SK-N-SH (cell line): Measurements from ENCODE around the gene SLC36A3. TPM values are rescaled to one million over a fixed set of nuclear protein-coding genes. Genes with fewer than 3 reads are reported as not detected.

ENCODE experiments used
- CTCF ChIA-PET: fragments of 300-600, 350-600 bp; formaldehyde crosslinking; extraction: SDS; loops from one replicate; lab custom pipeline; 2021; lab: Yijun Ruan, JAX
- POLR2A ChIA-PET: fragments of 350-600 bp; sonication (Branson Sonifier 250); formaldehyde crosslinking; extraction: SDS; loops from one replicate; lab custom pipeline; 2020; ENCODE audit warnings: antibody characterized with exemption, inconsistent platforms; lab: Yijun Ruan, JAX
- DNase-seq: peaks from one replicate; pipeline ENCODE4 v3.0.0; 2012
- H2AFZ ChIP-seq: fragments of 200-600 bp; sonication (generic); 2 replicates; pipeline ENCODE4 v1.8.1; 2016; ENCODE audit warnings: antibody characterized with exemption, mild to moderate bottlenecking, low read depth
- H3F3A ChIP-seq: fragments of 200-600 bp; sonication (generic); replicated peaks from 2 replicates; pipeline ENCODE3; 2016; ENCODE audit warnings: antibody characterized with exemption, mild to moderate bottlenecking; ENCODE audit not compliant: insufficient read depth
- H3K27ac ChIP-seq, 2 experiments: fragments of 200-500 bp in 1 of 2; fragments of 200-600 bp in 1 of 2; sonication (Bioruptor generic) in 1 of 2; sonication (generic), shearing (Covaris generic) in 1 of 2; 2 replicates each; pipeline versions ENCODE4 v1.5.1 to v1.6.1; 2014 to 2016; ENCODE audit warnings: low read depth in 2 of 2, inconsistent platforms in 1 of 2, low read length in 1 of 2, mild to moderate bottlenecking in 1 of 2, mixed read lengths in 1 of 2
- H3K27me3 ChIP-seq: fragments of 200-600 bp; sonication (generic), shearing (Covaris generic); 2 replicates; pipeline ENCODE4 v1.6.1; 2016; ENCODE audit warnings: mixed run types; ENCODE audit not compliant: insufficient read depth
- H3K36me3 ChIP-seq, 2 experiments: fragments of 200-500 bp in 1 of 2; fragments of 200-600 bp in 1 of 2; sonication (Bioruptor generic) in 1 of 2; sonication (generic) in 1 of 2; replicated peaks in 1 of 2; 2 replicates each; pipeline versions ENCODE3 to v1.5.1; 2014 to 2016; ENCODE audit warnings: low read length in 1 of 2, mild to moderate bottlenecking in 1 of 2; ENCODE audit not compliant: insufficient read depth in 2 of 2, control insufficient read depth in 1 of 2
- H3K4me1 ChIP-seq, 2 experiments: fragments of 200-500 bp in 1 of 2; fragments of 200-600 bp in 1 of 2; sonication (Bioruptor generic) in 1 of 2; sonication (generic), shearing (Covaris generic) in 1 of 2; 2 replicates each; pipeline versions ENCODE4 v1.5.1 to v1.6.1; 2014 to 2016; ENCODE audit warnings: low read depth in 1 of 2, low read length in 1 of 2, mixed run types in 1 of 2; ENCODE audit not compliant: insufficient read depth in 2 of 2, control insufficient read depth in 1 of 2
- H3K4me2 ChIP-seq: fragments of 200-600 bp; sonication (generic), shearing (Covaris generic); 2 replicates; pipeline ENCODE4 v1.6.1; 2017; ENCODE audit warnings: mixed run types
- H3K4me3 ChIP-seq, 2 experiments: fragments of 200-500 bp in 1 of 2; fragments of 200-600 bp in 1 of 2; sonication (Bioruptor generic) in 1 of 2; sonication (generic), shearing (Covaris generic) in 1 of 2; 2 replicates each; pipeline versions ENCODE4 v1.5.1 to v1.8.1; 2014 to 2016; ENCODE audit warnings: low read depth in 2 of 2, inconsistent platforms in 1 of 2, low read length in 1 of 2, mild to moderate bottlenecking in 1 of 2, mixed read lengths in 1 of 2, moderate library complexity in 1 of 2
- H3K79me2 ChIP-seq: fragments of 200-600 bp; sonication (generic); 2 replicates; pipeline ENCODE4 v1.8.1; 2017; ENCODE audit warnings: mild to moderate bottlenecking; ENCODE audit not compliant: insufficient read depth
- H3K9ac ChIP-seq: fragments of 200-600 bp; sonication (generic); 2 replicates; pipeline ENCODE4 v1.6.1; 2017; ENCODE audit warnings: mixed run types
- H3K9me2 ChIP-seq: fragments of 200-600 bp; sonication (generic); 2 replicates; pipeline ENCODE4 v1.6.1; 2017; ENCODE audit warnings: mixed run types
- H3K9me3 ChIP-seq: fragments of 200-600 bp; sonication (generic); 2 replicates; pipeline ENCODE4 v1.6.1; 2017; ENCODE audit warnings: mixed run types, mild to moderate bottlenecking, moderate library complexity
- H4K20me1 ChIP-seq: fragments of 200-600 bp; sonication (generic); 2 replicates; pipeline ENCODE4 v1.6.1; 2017; ENCODE audit warnings: mild to moderate bottlenecking, mixed run types; ENCODE audit not compliant: insufficient read depth
- CHD2 ChIP-seq: fragments of 150-350 bp; IDR thresholded peaks from 2 replicates; pipeline ENCODE4 v1.6.1; 2018; ENCODE audit warnings: low read length; ENCODE audit not compliant: partially characterized antibody
- ELF1 ChIP-seq: IDR thresholded peaks from 2 replicates; pipeline ENCODE4 v1.4.0; 2012
- EP300 ChIP-seq, 2 experiments: IDR thresholded peaks; 2 replicates each; pipeline versions ENCODE4 v1.4.0 to v1.6.1; 2012; ENCODE audit warnings: borderline replicate concordance in 1 of 2, low read depth in 1 of 2, low read length in 1 of 2
- FOSL2 ChIP-seq: IDR thresholded peaks from 2 replicates; pipeline ENCODE4 v1.4.0; 2012; ENCODE audit warnings: low read depth, mild to moderate bottlenecking, moderate library complexity, borderline replicate concordance
- FOXJ3 ChIP-seq: sonication (generic); formaldehyde crosslinking; IDR thresholded peaks from 2 replicates; pipeline ENCODE4 v1.5.1; 2020; ENCODE audit warnings: mild to moderate bottlenecking, missing genetic modification reagents
- GABPA ChIP-seq: IDR thresholded peaks from 2 replicates; pipeline ENCODE4 v1.4.0; 2012; ENCODE audit warnings: low read depth, mild to moderate bottlenecking
- JUND ChIP-seq: IDR thresholded peaks from 2 replicates; pipeline ENCODE4 v1.4.0; 2012
- RAD21 ChIP-seq: IDR thresholded peaks from 2 replicates; pipeline ENCODE4 v1.6.1; 2012; ENCODE audit warnings: mild to moderate bottlenecking, low read length
- RCOR1 ChIP-seq: fragments of 150-350 bp; IDR thresholded peaks from 2 replicates; pipeline ENCODE4 v1.6.1; 2017; ENCODE audit warnings: antibody characterized with exemption, low read length
- RFX5 ChIP-seq: IDR thresholded peaks from 2 replicates; pipeline ENCODE4 v1.6.1; 2012; ENCODE audit warnings: mild to moderate bottlenecking, improper control_type of control experiment, low read length
- RXRA ChIP-seq: IDR thresholded peaks from 2 replicates; pipeline ENCODE4 v1.4.0; 2012; ENCODE audit warnings: low read depth, mild to moderate bottlenecking, borderline replicate concordance
- YY1 ChIP-seq: IDR thresholded peaks from 2 replicates; pipeline ENCODE4 v1.4.0; 2012; ENCODE audit warnings: low read depth, mild to moderate bottlenecking
- WGBS: methylation state at CpG from one replicate; pipeline ENCODE4 v1.1.6; 2017; ENCODE audit warnings: low lambda C conversion rate; 5-methylcytosine and 5-hydroxymethylcytosine counted together
- polyA plus RNA-seq, 3 experiments: library from polyadenylated mRNA; depleted of rRNA; stranded (reverse); fragments of >200 nt; gene quantifications; 2 replicates each; pipeline ENCODE4 v1.2.3, GENCODE V29; 2012
- TF ChIP-seq, protein P1 (sequence below): IDR thresholded peaks from 2 replicates; pipeline ENCODE4 v1.4.0; 2012; ENCODE audit warnings: low read depth, borderline replicate concordance
- TF ChIP-seq, protein P2 (sequence below): fragments of 150-350 bp; IDR thresholded peaks from 2 replicates; pipeline ENCODE4 v1.6.1; 2017; ENCODE audit warnings: antibody characterized with exemption, low read length, low read depth, borderline replicate concordance
- TF ChIP-seq, protein P3 (sequence below): IDR thresholded peaks from 2 replicates; pipeline ENCODE4; 2012
- TF ChIP-seq, protein P4 (sequence below): IDR thresholded peaks from 2 replicates; pipeline ENCODE4 v1.4.0; 2012; ENCODE audit warnings: low read depth, borderline replicate concordance

Gene SLC36A3
- polyA plus RNA-seq, 1 of the 3 experiments (the other 2 are of a cell fraction), result not detected

DNA sequence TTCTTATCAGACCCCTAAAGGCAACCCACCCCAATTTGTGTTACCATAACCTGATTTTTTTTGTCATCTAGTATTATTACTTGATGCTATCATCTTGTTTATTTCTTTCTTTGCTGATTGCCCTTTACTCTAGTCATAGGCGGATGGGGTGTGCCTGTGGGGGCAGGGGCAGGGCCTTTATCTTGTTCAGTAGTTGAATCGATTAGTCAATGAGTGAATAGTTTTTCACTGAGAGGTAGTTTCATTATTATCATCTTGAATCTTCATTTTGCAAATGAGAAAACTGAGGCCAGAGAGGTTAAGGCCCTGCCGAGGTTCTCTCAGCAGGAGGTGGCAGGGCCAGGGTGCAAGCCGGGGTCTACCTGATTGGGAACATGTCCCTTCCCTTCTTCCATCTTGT is 60.0 kb downstream of the SLC36A3 start (continued):
- TF ChIP-seq FOXJ3, result no peak
- TF ChIP-seq RCOR1, result no peak
- TF ChIP-seq, protein P1, sequence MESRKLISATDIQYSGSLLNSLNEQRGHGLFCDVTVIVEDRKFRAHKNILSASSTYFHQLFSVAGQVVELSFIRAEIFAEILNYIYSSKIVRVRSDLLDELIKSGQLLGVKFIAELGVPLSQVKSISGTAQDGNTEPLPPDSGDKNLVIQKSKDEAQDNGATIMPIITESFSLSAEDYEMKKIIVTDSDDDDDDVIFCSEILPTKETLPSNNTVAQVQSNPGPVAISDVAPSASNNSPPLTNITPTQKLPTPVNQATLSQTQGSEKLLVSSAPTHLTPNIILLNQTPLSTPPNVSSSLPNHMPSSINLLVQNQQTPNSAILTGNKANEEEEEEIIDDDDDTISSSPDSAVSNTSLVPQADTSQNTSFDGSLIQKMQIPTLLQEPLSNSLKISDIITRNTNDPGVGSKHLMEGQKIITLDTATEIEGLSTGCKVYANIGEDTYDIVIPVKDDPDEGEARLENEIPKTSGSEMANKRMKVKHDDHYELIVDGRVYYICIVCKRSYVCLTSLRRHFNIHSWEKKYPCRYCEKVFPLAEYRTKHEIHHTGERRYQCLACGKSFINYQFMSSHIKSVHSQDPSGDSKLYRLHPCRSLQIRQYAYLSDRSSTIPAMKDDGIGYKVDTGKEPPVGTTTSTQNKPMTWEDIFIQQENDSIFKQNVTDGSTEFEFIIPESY, result no peak
- no peak for TF ChIP-seq JUND
- TF ChIP-seq, protein P2, sequence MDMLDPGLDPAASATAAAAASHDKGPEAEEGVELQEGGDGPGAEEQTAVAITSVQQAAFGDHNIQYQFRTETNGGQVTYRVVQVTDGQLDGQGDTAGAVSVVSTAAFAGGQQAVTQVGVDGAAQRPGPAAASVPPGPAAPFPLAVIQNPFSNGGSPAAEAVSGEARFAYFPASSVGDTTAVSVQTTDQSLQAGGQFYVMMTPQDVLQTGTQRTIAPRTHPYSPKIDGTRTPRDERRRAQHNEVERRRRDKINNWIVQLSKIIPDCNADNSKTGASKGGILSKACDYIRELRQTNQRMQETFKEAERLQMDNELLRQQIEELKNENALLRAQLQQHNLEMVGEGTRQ, result no peak
- TF ChIP-seq, protein P3, sequence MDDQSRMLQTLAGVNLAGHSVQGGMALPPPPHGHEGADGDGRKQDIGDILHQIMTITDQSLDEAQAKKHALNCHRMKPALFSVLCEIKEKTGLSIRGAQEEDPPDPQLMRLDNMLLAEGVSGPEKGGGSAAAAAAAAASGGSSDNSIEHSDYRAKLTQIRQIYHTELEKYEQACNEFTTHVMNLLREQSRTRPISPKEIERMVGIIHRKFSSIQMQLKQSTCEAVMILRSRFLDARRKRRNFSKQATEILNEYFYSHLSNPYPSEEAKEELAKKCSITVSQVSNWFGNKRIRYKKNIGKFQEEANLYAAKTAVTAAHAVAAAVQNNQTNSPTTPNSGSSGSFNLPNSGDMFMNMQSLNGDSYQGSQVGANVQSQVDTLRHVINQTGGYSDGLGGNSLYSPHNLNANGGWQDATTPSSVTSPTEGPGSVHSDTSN, result no peak
- TF ChIP-seq FOSL2, result no peak

DNA sequence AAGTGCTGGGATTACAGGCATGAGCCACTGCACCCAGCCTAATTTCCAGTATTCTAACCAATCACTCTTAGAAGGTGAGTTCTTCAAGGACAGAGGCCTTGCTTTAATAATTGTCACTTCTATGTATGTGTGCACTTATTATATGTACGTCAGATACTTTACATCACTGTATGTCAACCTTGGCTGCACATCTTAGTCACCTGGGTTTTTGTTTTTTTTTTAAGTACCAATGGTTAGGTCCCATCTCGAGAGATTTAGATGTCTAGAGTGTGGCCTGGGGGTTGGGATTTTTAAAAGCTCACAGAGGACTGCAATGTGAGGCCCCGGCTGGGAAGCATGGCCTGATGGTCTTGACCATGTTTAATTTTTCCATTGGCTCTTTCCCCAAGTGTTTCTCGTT is 60.4 kb downstream of the SLC36A3 start:
- DNase-seq, result no peak
- ChIA-PET POLR2A (no interaction called here), CTCF (interaction anchor here (1.7 to 3.1 kb wide), 2 partner anchors 19 to 117 kb away, joined by 5 to 22 read pairs; partner anchors contain the start of gene CCDC69)

More for the DNA sequence above, 60.4 kb downstream of the SLC36A3 start:
- H3K36me3 ChIP-seq, result no peaks in the 10 kb centered on the region
- TF ChIP-seq, protein P4, sequence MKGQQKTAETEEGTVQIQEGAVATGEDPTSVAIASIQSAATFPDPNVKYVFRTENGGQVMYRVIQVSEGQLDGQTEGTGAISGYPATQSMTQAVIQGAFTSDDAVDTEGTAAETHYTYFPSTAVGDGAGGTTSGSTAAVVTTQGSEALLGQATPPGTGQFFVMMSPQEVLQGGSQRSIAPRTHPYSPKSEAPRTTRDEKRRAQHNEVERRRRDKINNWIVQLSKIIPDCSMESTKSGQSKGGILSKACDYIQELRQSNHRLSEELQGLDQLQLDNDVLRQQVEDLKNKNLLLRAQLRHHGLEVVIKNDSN, result no peak
- TF ChIP-seq, protein P3, result no peak
- no peak for TF ChIP-seq EP300 (IDR thresholded peaks at IDR 0.05; ENCODE audit: borderline replicate concordance in 1 of 2, low read depth in 1 of 2, low read length in 1 of 2)
- TF ChIP-seq JUND, result no peak
- TF ChIP-seq RFX5, result no peak
- no peak for TF ChIP-seq ELF1
- no peak for TF ChIP-seq CHD2
- TF ChIP-seq GABPA, result no peak
- TF ChIP-seq RXRA, result no peak
- TF ChIP-seq RAD21, result no peak
- TF ChIP-seq, protein P1, result no peak
- TF ChIP-seq YY1, result no peak
- H3K4me1 ChIP-seq, result no peaks in the 10 kb centered on the region
- no peaks in the 10 kb centered on the region for H4K20me1 ChIP-seq
- H3F3A ChIP-seq, result peaks cover 2% of the 10 kb centered on the region
- H3K27ac ChIP-seq, result no peak overlapping the region
- WGBS, result 67% methylated on average over 4 of the region's 4 CpGs
- H3K9me3 ChIP-seq, result no peaks in the 10 kb centered on the region
- no peak overlapping the region for H3K4me2 ChIP-seq
- no peak overlapping the region for H3K9ac ChIP-seq
- H3K79me2 ChIP-seq, result no peaks in the 10 kb centered on the region
- no peak overlapping the region for H2AFZ ChIP-seq
- no peaks in the 10 kb centered on the region for H3K9me2 ChIP-seq
- peaks cover 4% of the 10 kb centered on the region; the same call in 1 of the 2 replicates for H3K27me3 ChIP-seq
- no peak overlapping the region for H3K4me3 ChIP-seq
